HepG2 (cell line): ENCODE data around the gene MSI2. TPM values are rescaled to one million over a fixed set of nuclear protein-coding genes. Genes with fewer than 3 reads are reported as not detected.

Experiments
- ATAC-seq: fragments of 200-7000 bp; cut with Tn5 transposase; 3 replicates; pipeline ENCODE4 v1.9.1; 2020; ENCODE audit warnings: mild to moderate bottlenecking, moderate library complexity
- BruUV-seq: library from RNA; stranded (reverse); fragments of 400-500 nt; replicated peaks from 2 replicates; lab custom pipeline; 2021; lab: Mats Ljungman, UMichigan
- CTCF ChIA-PET: fragments of 300-600 bp; formaldehyde crosslinking; extraction: SDS; loops from one replicate; lab custom pipeline; 2021; ENCODE audit warnings: low total read pairs, inconsistent platforms, low intra/inter-chr PET ratio; lab: Yijun Ruan, JAX
- POLR2A ChIA-PET: fragments of 350-600 bp; sonication (Branson Sonifier 250); formaldehyde crosslinking; loops from one replicate; lab custom pipeline; 2020; ENCODE audit warnings: antibody characterized with exemption, inconsistent platforms; lab: Yijun Ruan, JAX
- DNase-seq: peaks from one replicate; pipeline ENCODE4 v3.0.0-alpha.2; 2015; ENCODE audit warnings: low spot score
- FAIRE-seq: peaks from 3 replicates; lab custom pipeline; 2011; peaks lifted over from hg19 to GRCh38; lab: Jason Lieb, UNC
- H2AFZ ChIP-seq: one replicate; pipeline ENCODE4 v1.6.1; 2011; ENCODE audit warnings: low read length, inconsistent platforms
- H3K27ac ChIP-seq: fragments of 300-600 bp; 3 replicates; pipeline ENCODE4 v1.8.0; 2011; ENCODE audit warnings: mixed run types, mild to moderate bottlenecking, mixed read lengths, low read length, inconsistent platforms; ENCODE audit not compliant: insufficient read depth; ENCODE audit errors: extremely low read length
- H3K27me3 ChIP-seq, 2 experiments: fragments of 200-600 bp in 1 of 2; 2 replicates in 1 of 2; 3 replicates in 1 of 2; pipeline versions ENCODE4 v1.6.0 to v1.8.0; 2011; ENCODE audit warnings: low read length in 2 of 2, mild to moderate bottlenecking in 2 of 2, moderate library complexity in 2 of 2, inconsistent platforms in 1 of 2; ENCODE audit not compliant: insufficient read depth in 2 of 2, control insufficient read depth in 1 of 2
- H3K36me3 ChIP-seq, 2 experiments: fragments of 200-600 bp in 1 of 2; replicated peaks in 1 of 2; 2 replicates in 1 of 2; 3 replicates in 1 of 2; pipeline versions ENCODE4 v1.5.1 to v1.8.0; 2011; ENCODE audit warnings: low read length in 2 of 2, inconsistent platforms in 1 of 2; ENCODE audit not compliant: insufficient read depth in 2 of 2, control insufficient read depth in 1 of 2
- H3K4me1 ChIP-seq: 2 replicates; pipeline ENCODE4 v1.5.1; 2012; ENCODE audit warnings: low read length, inconsistent platforms; ENCODE audit not compliant: insufficient read depth
- H3K4me2 ChIP-seq: 2 replicates; pipeline ENCODE4 v1.6.0; 2011; ENCODE audit warnings: low read depth, low read length, inconsistent platforms
- H3K4me3 ChIP-seq, 3 experiments: fragments of 200-600 bp in 1 of 3; sonication (generic), shearing (Covaris generic) in 1 of 3; replicated peaks in 1 of 3; 2 replicates each; pipeline ENCODE4 v1.5.1; 2011 to 2016; ENCODE audit warnings: low read length in 3 of 3, inconsistent platforms in 2 of 3, low read depth in 2 of 3, mild to moderate bottlenecking in 2 of 3, control low read depth in 1 of 3, mixed read lengths in 1 of 3; ENCODE audit not compliant: insufficient read depth in 1 of 3
- H3K79me2 ChIP-seq: one replicate; pipeline ENCODE4 v1.6.1; 2011; ENCODE audit warnings: low read length, inconsistent platforms; ENCODE audit not compliant: insufficient read depth
- H3K9ac ChIP-seq: 2 replicates; pipeline ENCODE4 v1.6.0; 2011; ENCODE audit warnings: mild to moderate bottlenecking, low read depth, low read length, inconsistent platforms; ENCODE audit not compliant: insufficient read depth
- H3K9me3 ChIP-seq: 2 replicates; pipeline ENCODE4 v1.5.1; 2012; ENCODE audit warnings: mild to moderate bottlenecking, low read length
- H4K20me1 ChIP-seq: 2 replicates; pipeline ENCODE4 v1.6.0; 2011; ENCODE audit warnings: inconsistent platforms, mild to moderate bottlenecking, low read length, moderate library complexity; ENCODE audit not compliant: insufficient read depth
- GMEB2 ChIP-seq: IDR thresholded peaks from 2 replicates; pipeline ENCODE4 v1.6.1; 2016; ENCODE audit warnings: missing biosample characterization, missing genetic modification reagents, low read depth
- KDM3A ChIP-seq: IDR thresholded peaks from 2 replicates; pipeline ENCODE4 v1.6.1; 2018; ENCODE audit warnings: low read depth, missing compliant biosample characterization
- KMT2A ChIP-seq: sonication (generic); formaldehyde crosslinking; IDR thresholded peaks from 2 replicates; pipeline ENCODE4 v1.4.0; 2020; ENCODE audit warnings: missing genetic modification reagents
- MYPOP ChIP-seq: sonication (generic); formaldehyde crosslinking; IDR thresholded peaks from 2 replicates; pipeline ENCODE4 v1.8.1; 2023; ENCODE audit warnings: mild to moderate bottlenecking, moderate library complexity, missing genetic modification reagents
- NFE2L2 ChIP-seq: fragments of 150-350 bp; IDR thresholded peaks from 2 replicates; pipeline ENCODE4 v1.6.1; 2014; ENCODE audit warnings: low read length
- NFYC ChIP-seq: IDR thresholded peaks from 2 replicates; pipeline ENCODE4 v1.6.1; 2016; ENCODE audit warnings: missing genetic modification reagents, missing compliant biosample characterization
- ZNF225 ChIP-seq: sonication (generic); formaldehyde crosslinking; IDR thresholded peaks from 2 replicates; pipeline ENCODE4 v1.4.0; 2020; ENCODE audit warnings: mild to moderate bottlenecking, missing genetic modification reagents
- ZNF33B ChIP-seq: sonication (generic); formaldehyde crosslinking; IDR thresholded peaks from 2 replicates; pipeline ENCODE4 v1.5.1; 2020; ENCODE audit warnings: mild to moderate bottlenecking, missing genetic modification reagents
- ZNF562 ChIP-seq: sonication (generic); formaldehyde crosslinking; IDR thresholded peaks from 2 replicates; pipeline ENCODE4 v1.8.0; 2022; ENCODE audit warnings: missing genetic modification reagents, borderline replicate concordance
- ZNF784 ChIP-seq: sonication (generic); formaldehyde crosslinking; IDR thresholded peaks from 2 replicates; pipeline ENCODE4 v1.5.1; 2020; ENCODE audit warnings: missing genetic modification reagents, mild to moderate bottlenecking, borderline replicate concordance
- WGBS: methylation state at CpG from one replicate; pipeline ENCODE4 v1.1.6; 2017; ENCODE audit warnings: low lambda C conversion rate; 5-methylcytosine and 5-hydroxymethylcytosine counted together
- in situ Hi-C: cut with HindIII; loops from 2 replicates; pipeline ENCODE4 v1.10.0; 2017; ENCODE audit warnings: low pct_unique_long_range_greater_than_20kb; ENCODE audit not compliant: extremely low pct_ligation_motif_present
- intact Hi-C: fragments of 100-400 bp; cut with micrococcal nuclease; formaldehyde crosslinking; loops from one replicate; pipeline ENCODE4 v1.10.0; 2022; ENCODE audit not compliant: unreplicated experiment
- polyA plus RNA-seq, 8 experiments: library from polyadenylated mRNA; depleted of rRNA in 3 of 8; stranded (reverse) in 7 of 8; unstranded in 1 of 8; fragments of >200 nt; fragmentation: Illumina TruSeq in 4 of 8; extraction: Trizol in 4 of 8; gene quantifications; 2 replicates each; pipeline versions ENCODE4 v1.2.1 to v1.2.3, GENCODE V29; 2011 to 2016; ENCODE audit warnings: low read depth in 4 of 8, missing spikeins in 1 of 8, mixed read lengths in 1 of 8; ENCODE audit not compliant: insufficient read depth in 1 of 8
- total RNA-seq, 5 experiments: library from RNA; depleted of rRNA; stranded (reverse); fragments of >200 nt; fragmentation: Illumina TruSeq; extraction: Trizol; gene quantifications; 2 replicates each; pipeline ENCODE4 v1.2.3, GENCODE V29; 2016; ENCODE audit warnings: low read depth in 1 of 5

MSI2 gene
- total and polyA plus RNA-seq, 2 of the 13 experiments (the other 11 are each of a cell fraction or from before 2014, with no cell fraction given): 77.5 to 78.4 TPM

- no peak for TF ChIP-seq ZNF33B (CRISPR knock-in tag)
- no peak for TF ChIP-seq KMT2A (CRISPR knock-in tag)
- no peak for TF ChIP-seq KDM3A (CRISPR knock-in tag)
- no peak for TF ChIP-seq GMEB2 (CRISPR knock-in tag)
- TF ChIP-seq ZNF784 (CRISPR knock-in tag): no peak
- TF ChIP-seq NFE2L2: no peak
- no peak for TF ChIP-seq ZNF562 (CRISPR knock-in tag)
- TF ChIP-seq MYPOP (CRISPR knock-in tag): no peak
These were observed 397.0 kb downstream of the MSI2 start (continued) for GRCh38 chr17:57653279-57653678.

GRCh38 chr17:57654040-57654775 lies 397.9 kb downstream of the MSI2 start:
- FAIRE-seq: no peak
- CTCF ChIA-PET: no interaction called here

More at GRCh38 chr17:57654040-57654775, 397.9 kb downstream of the MSI2 start:
- DNase-seq (no peak), ATAC-seq (no peak)
- BruUV-seq: no TSS peak
- peaks cover 26 to 67% of the 10 kb centered on the region in 2 experiments for H3K36me3 ChIP-seq
- H3K4me3 ChIP-seq: no peak overlapping the region
- intact Hi-C loops: no loop called here
- no peak overlapping the region for H2AFZ ChIP-seq
- H3K4me2 ChIP-seq: no peak overlapping the region
- in situ Hi-C loops: no loop called here
- no peaks in the 10 kb centered on the region for H3K4me1 ChIP-seq
- H3K27ac ChIP-seq: no peak overlapping the region
- no peaks in the 10 kb centered on the region for H3K79me2 ChIP-seq
- H4K20me1 ChIP-seq: no peaks in the 10 kb centered on the region
- POLR2A ChIA-PET: no interaction called here
- no peaks in the 10 kb centered on the region for H3K9me3 ChIP-seq
- no peaks in the 10 kb centered on the region for H3K27me3 ChIP-seq
- 95% methylated on average over 11 of the region's 11 CpGs for WGBS
- no peak overlapping the region for H3K9ac ChIP-seq
- TF ChIP-seq ZNF225 (CRISPR knock-in tag) (0 out of 2 replicates have a peak, but pooled peaks have one; percentile 30), NFYC (no peak)
